IPS-15b (cell line): ENCODE measurements around the gene TFG.

ENCODE experiments used
- H3K27me3 ChIP-seq: one replicate; pipeline ENCODE4 v1.6.1; 2013; ENCODE audit warnings: low read length; ENCODE audit not compliant: control insufficient read depth, insufficient read depth
- H3K36me3 ChIP-seq: one replicate; pipeline ENCODE4 v1.6.1; 2013; ENCODE audit warnings: low read length; ENCODE audit not compliant: control insufficient read depth, insufficient read depth
- H3K4me1 ChIP-seq: one replicate; pipeline ENCODE4 v1.6.1; 2013; ENCODE audit warnings: mild to moderate bottlenecking, low read length; ENCODE audit not compliant: control insufficient read depth, insufficient read depth
- H3K4me3 ChIP-seq: one replicate; pipeline ENCODE4 v1.5.1; 2013; ENCODE audit warnings: low read depth, low read length
- H3K9ac ChIP-seq: one replicate; pipeline ENCODE4 v1.6.1; 2013; ENCODE audit warnings: low read depth, mild to moderate bottlenecking, low read length
- H3K9me3 ChIP-seq: one replicate; pipeline ENCODE4 v1.6.1; 2013; ENCODE audit warnings: mild to moderate bottlenecking, low read length; ENCODE audit not compliant: control insufficient read depth, insufficient read depth

TFG gene

GRCh38 chr3:100780071-100780622 lies 70.9 kb downstream of the TFG start:
- H3K9me3 ChIP-seq: no peaks in the 10 kb centered on the region
- no peak overlapping the region for H3K4me3 ChIP-seq
- H3K27me3 ChIP-seq: no peaks in the 10 kb centered on the region
- no peak overlapping the region for H3K9ac ChIP-seq
- H3K36me3 ChIP-seq: no peaks in the 10 kb centered on the region
- H3K4me1 ChIP-seq: no peaks in the 10 kb centered on the region

- Histone ChIP-seq H3K4me1 (no peaks in the 10 kb centered on the region), H3K27me3 (no peaks in the 10 kb centered on the region), H3K36me3 (no peaks in the 10 kb centered on the region), H3K9ac (no peak overlapping the region), H3K4me3 (no peak overlapping the region), H3K9me3 (no peaks in the 10 kb centered on the region)
Measured at GRCh38 chr3:100781301-100781700, 72.0 kb downstream of the TFG start.

GRCh38 chr3:100782348-100782747 lies 73.1 kb downstream of the TFG start:
- Histone ChIP-seq H3K9ac (no peak overlapping the region), H3K9me3 (no peaks in the 10 kb centered on the region), H3K4me3 (no peak overlapping the region), H3K4me1 (no peaks in the 10 kb centered on the region), H3K27me3 (no peaks in the 10 kb centered on the region), H3K36me3 (no peaks in the 10 kb centered on the region)

- Histone ChIP-seq H3K4me3 (no peak overlapping the region), H3K9ac (no peak overlapping the region), H3K36me3 (no peaks in the 10 kb centered on the region), H3K27me3 (no peaks in the 10 kb centered on the region), H3K4me1 (no peaks in the 10 kb centered on the region), H3K9me3 (no peaks in the 10 kb centered on the region)
Measured at GRCh38 chr3:100782906-100783305, 73.6 kb downstream of the TFG start.

- Histone ChIP-seq H3K36me3 (no peaks in the 10 kb centered on the region), H3K9ac (no peak overlapping the region), H3K4me3 (no peak overlapping the region), H3K27me3 (no peaks in the 10 kb centered on the region), H3K9me3 (no peaks in the 10 kb centered on the region), H3K4me1 (no peaks in the 10 kb centered on the region)
Measured at GRCh38 chr3:100783619-100784018, 74.3 kb downstream of the TFG start.

- no peaks in the 10 kb centered on the region for H3K36me3 ChIP-seq
- no peaks in the 10 kb centered on the region for H3K27me3 ChIP-seq
- H3K4me1 ChIP-seq: no peaks in the 10 kb centered on the region
- no peak overlapping the region for H3K9ac ChIP-seq
- H3K9me3 ChIP-seq: no peaks in the 10 kb centered on the region
- H3K4me3 ChIP-seq: no peak overlapping the region
Measured at GRCh38 chr3:100789579-100789978, 80.3 kb downstream of the TFG start.

- H3K9ac ChIP-seq: no peak overlapping the region
- no peak overlapping the region for H3K4me3 ChIP-seq
- H3K4me1 ChIP-seq: no peaks in the 10 kb centered on the region
- no peaks in the 10 kb centered on the region for H3K27me3 ChIP-seq
- H3K36me3 ChIP-seq: no peaks in the 10 kb centered on the region
- H3K9me3 ChIP-seq: no peaks in the 10 kb centered on the region
Measured at GRCh38 chr3:100796556-100796955, 87.3 kb downstream of the TFG start.

- Histone ChIP-seq H3K4me3 (no peak overlapping the region), H3K9me3 (no peaks in the 10 kb centered on the region), H3K27me3 (no peaks in the 10 kb centered on the region), H3K36me3 (no peaks in the 10 kb centered on the region), H3K9ac (no peak overlapping the region), H3K4me1 (no peaks in the 10 kb centered on the region)
Measured at GRCh38 chr3:100798012-100798411, 88.7 kb downstream of the TFG start.
